ENCODE measurements around the gene TTC8. TPM values are rescaled to one million over a fixed set of nuclear protein-coding genes. Genes with fewer than 3 reads are reported as not detected.

The TTC8 gene
- total RNA-seq, 1 donor from 2014 or later: 29.2 TPM

Other genes with a start within 250 kb of the TTC8 start
- 2.6 and 3.0 TPM in 2 replicates for gene EML5, start 31.7 kb upstream of the TTC8 start, total RNA-seq (ENCODE audit: low replicate concordance)